Cardiac fibroblast (primary cell): ENCODE data around the gene RALB.
A peak's percentile ranks its signal among the peaks of the same experiment; 100 is the strongest.
"Not testable (repeated sequence)": the region's sequence is repeated elsewhere in the genome, so short reads cannot be mapped to it uniquely, and the experiment has no call there.

Experiments
- DNase-seq, 2 donors: peaks; one replicate each; pipeline versions ENCODE4 v3.0.0 to v3.0.0-alpha.2; 2010; ENCODE audit warnings: low read depth in 2 of 2
- H3K4me3 ChIP-seq, 2 donors: replicated peaks in 1 of 2; 1 replicate in 1 of 2; 2 replicates in 1 of 2; pipeline ENCODE4 v1.5.1; 2011; ENCODE audit warnings: low read depth in 2 of 2, low read length in 2 of 2, mild to moderate bottlenecking in 2 of 2, moderate library complexity in 1 of 2
- TF ChIP-seq, protein P1 (sequence below): IDR thresholded peaks from one replicate; pipeline ENCODE4 v1.5.1; 2011; ENCODE audit warnings: low read depth, mild to moderate bottlenecking, low read length, inconsistent platforms

The RALB gene

DNA sequence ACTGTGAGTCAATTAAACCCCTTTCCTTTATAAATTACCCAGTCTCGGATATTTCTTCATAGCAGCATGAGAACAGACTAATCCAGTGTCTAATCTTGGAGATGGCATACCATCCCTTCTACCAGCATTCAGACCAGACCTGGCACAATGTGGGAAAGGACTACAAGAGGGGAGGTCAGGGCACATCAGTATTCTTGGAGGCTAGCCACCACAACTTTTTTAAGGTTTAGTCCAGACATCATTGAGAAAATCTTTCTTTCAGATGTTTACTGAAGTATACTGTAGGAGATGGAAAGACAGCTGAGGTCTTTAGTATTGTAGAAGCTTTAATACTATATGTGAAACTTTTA, 4.0 kb downstream of the RALB start:
- TF ChIP-seq, protein P1, sequence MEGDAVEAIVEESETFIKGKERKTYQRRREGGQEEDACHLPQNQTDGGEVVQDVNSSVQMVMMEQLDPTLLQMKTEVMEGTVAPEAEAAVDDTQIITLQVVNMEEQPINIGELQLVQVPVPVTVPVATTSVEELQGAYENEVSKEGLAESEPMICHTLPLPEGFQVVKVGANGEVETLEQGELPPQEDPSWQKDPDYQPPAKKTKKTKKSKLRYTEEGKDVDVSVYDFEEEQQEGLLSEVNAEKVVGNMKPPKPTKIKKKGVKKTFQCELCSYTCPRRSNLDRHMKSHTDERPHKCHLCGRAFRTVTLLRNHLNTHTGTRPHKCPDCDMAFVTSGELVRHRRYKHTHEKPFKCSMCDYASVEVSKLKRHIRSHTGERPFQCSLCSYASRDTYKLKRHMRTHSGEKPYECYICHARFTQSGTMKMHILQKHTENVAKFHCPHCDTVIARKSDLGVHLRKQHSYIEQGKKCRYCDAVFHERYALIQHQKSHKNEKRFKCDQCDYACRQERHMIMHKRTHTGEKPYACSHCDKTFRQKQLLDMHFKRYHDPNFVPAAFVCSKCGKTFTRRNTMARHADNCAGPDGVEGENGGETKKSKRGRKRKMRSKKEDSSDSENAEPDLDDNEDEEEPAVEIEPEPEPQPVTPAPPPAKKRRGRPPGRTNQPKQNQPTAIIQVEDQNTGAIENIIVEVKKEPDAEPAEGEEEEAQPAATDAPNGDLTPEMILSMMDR, result no peak
- no peak overlapping the region for H3K4me3 ChIP-seq
- DNase-seq, result no peak

- DNase-seq, result peak in 1 of 2 donors; percentile 44
- TF ChIP-seq, protein P1, result no peak
- no peak overlapping the region for H3K4me3 ChIP-seq
These were observed 4.9 kb downstream of the RALB start for GRCh38 chr2:120257522-120257921.

DNA sequence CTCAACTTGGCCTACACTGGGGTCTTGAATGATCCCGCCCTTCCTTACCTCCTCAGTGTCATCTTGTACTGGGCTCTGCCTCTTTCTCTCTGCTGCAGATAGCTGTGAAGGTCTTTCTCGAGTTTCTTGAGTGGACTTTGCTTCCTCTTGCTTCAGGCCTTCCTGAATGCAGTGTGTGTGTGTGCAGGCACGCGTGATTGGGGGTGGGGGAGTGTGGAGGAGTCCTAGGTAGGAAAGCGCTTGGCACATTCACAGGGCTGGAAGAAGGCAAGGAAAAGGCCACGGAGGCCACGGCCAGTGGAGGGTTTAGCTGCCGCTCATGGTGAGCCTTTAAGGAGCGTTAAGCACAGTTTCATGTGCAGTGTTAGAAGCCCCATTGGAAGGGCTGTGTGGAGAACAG, 5.5 kb downstream of the RALB start:
- TF ChIP-seq, protein P1, result no peak
- DNase-seq, result no peak
- H3K4me3 ChIP-seq, result no peak overlapping the region

DNA sequence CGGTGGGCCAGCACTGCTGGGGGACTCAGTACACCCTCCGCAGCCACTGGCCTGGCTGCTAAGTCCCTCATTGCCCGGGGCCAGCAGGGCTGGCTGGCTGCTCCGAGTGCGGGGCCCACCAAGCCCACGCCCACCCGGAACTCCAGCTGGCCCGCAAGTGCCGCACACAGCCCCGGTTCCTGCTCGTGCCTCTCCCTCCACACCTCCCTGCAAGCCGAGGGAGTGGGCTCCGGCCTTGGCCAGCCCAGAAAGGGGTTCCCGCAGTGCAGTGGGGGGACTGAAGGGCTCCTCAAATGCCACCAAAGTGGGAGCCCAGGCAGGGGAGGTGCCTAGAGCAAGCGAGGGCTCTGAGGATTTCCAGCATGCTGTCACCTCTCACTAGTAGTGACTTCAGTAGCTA, 7.3 kb downstream of the RALB start:
- not testable (repeated sequence) for DNase-seq, H3K4me3 ChIP-seq

DNA sequence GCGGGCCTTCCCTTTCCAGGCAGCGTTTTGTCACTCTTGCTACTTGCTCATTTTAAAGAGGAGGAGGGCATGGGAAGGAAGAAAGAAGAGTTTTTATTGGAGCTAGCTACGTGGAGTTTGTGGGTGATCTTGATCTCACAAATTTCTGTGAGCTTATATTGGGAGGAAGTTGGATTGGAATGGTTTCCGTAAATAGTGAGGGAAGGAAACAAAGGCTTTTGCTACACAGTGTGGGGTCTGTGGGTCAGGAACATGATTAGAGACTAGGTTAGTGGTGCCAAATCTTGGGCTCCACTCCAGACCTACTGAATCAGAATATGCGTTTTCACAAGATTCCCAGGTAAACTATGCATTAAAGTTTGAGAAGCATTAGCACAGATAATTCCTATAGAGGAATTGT, 8.1 kb downstream of the RALB start:
- H3K4me3 ChIP-seq, result no peak overlapping the region

GRCh38 chr2:120261387-120262006, 8.8 kb downstream of the RALB start:
- TF ChIP-seq, protein P1, result no peak
- DNase-seq, result no peak
- no peak overlapping the region for H3K4me3 ChIP-seq

More for the DNA sequence above, 8.1 kb downstream of the RALB start:
- no peak for DNase-seq
- TF ChIP-seq, protein P1, result no peak

- H3K4me3 ChIP-seq, result no peak overlapping the region
- TF ChIP-seq, protein P1, result no peak
- no peak for DNase-seq
These were observed 9.5 kb downstream of the RALB start for GRCh38 chr2:120262150-120262549.
